Measurements from ENCODE around the gene NAT9. TPM values are rescaled to one million over a fixed set of nuclear protein-coding genes. Genes with fewer than 3 reads are reported as not detected.

The NAT9 gene
- total RNA-seq, 1 donor from 2014 or later: 18.1 TPM

- peak; percentile 88 for DNase-seq (ENCODE audit: low spot score)
Observed at GRCh38 chr17:74746376-74746775, 29.8 kb downstream of the NAT9 start.

GRCh38 chr17:74745548-74746177, 30.5 kb downstream of the NAT9 start:
- DNase-seq (ENCODE audit: low spot score): no peak

DNA sequence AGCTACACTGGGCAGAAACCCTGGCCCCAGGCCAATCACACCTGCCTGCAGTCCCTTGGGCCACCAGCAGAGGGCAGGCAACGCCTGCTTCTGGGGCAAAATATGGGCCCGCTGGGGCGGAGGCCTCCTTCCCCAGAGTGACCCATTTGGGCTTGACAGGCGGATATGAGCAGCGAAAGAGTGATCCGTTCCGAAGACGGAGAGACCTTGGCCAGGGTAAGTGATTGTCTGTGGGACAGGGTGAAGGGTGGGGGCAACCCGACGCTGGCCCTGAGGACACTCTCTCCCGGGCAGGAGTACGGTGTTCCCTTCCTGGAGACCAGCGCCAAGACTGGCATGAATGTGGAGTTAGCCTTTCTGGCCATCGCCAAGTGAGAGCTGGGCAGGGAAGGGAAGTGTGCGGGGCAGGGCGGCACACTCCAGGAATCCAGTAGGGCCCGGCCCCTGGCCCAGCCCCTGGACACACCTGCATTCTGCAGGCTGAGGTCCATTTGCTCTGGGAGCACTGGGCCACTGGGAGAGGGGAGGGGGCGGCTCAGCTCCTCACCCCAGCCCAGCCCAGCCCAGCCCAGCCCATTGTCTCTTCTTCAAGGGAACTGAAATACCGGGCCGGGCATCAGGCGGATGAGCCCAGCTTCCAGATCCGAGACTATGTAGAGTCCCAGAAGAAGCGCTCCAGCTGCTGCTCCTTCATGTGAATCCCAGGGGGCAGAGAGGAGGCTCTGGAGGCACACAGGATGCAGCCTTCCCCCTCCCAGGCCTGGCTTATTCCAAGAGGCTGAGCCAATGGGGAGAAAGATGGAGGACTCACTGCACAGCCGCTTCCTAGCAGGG, 31.2 kb downstream of the NAT9 start:
- peak; percentile 62 for DNase-seq (ENCODE audit: low spot score)

DNA sequence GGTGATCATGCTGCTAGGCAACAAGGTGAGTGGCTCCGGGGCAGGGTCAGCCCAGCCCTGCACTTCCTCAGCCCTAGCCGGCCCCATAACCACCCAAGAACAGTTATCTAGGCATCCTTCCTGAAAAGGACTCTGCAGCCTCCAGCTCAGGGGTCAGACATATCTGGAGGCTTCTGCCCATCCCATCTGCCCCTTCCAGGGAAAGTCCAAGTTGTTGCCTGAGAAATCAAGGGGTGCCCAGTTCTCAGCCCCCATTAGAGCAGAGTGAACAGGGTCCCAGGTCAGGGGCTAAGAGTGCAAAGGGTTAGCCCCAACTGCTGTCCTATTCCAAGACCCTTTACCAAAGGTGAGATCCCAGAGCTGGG, 31.8 kb downstream of the NAT9 start:
- DNase-seq (ENCODE audit: low spot score): no peak

DNA sequence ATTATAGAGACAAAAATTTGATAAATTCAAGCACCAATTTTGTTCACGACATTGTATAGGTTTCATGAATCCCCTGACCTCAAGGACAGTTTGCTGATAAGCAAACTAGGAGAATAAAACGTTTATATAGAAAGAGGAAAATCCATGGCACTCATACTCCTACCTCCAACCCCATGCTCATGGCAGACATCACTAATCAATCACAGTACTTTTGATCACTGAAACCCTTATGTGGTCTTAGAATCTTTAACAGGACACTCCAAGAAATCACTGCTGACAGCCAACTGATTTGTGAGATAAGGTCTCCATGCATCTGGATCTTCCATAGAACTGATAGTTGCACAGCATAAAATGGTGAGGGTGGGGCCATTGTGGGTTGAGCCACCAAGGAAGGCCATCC, 32.4 kb downstream of the NAT9 start:
- no peak for DNase-seq (ENCODE audit: low spot score)

- no peak for DNase-seq (ENCODE audit: low spot score)
Observed at GRCh38 chr17:74742978-74743545, 33.1 kb downstream of the NAT9 start.

DNA sequence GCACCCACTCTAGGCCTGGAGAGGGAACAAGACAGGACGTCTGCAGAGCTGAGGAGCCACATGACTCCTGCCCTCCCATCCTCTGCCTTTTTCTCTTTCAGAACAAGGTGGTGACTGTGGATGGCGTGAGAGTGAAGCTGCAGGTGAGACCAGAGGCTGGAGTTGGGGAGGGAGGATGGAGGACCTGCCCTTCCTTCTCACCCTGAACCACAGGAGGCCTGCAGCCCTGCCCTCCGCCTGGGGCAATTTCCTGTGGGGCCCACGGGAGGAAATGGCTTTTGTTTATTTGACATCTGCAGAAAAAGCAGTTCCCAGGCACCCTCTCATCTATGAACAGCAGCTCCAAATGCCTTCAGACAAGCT, 34.0 kb downstream of the NAT9 start:
- no peak for DNase-seq (ENCODE audit: low spot score)

- no peak for DNase-seq (ENCODE audit: low spot score)
Observed at GRCh38 chr17:74740641-74741387, 35.3 kb downstream of the NAT9 start.

GRCh38 chr17:74740173-74740572, 36.0 kb downstream of the NAT9 start:
- DNase-seq (ENCODE audit: low spot score): no peak

GRCh38 chr17:74739227-74739831, 36.8 kb downstream of the NAT9 start:
- no peak for DNase-seq (ENCODE audit: low spot score)

DNA sequence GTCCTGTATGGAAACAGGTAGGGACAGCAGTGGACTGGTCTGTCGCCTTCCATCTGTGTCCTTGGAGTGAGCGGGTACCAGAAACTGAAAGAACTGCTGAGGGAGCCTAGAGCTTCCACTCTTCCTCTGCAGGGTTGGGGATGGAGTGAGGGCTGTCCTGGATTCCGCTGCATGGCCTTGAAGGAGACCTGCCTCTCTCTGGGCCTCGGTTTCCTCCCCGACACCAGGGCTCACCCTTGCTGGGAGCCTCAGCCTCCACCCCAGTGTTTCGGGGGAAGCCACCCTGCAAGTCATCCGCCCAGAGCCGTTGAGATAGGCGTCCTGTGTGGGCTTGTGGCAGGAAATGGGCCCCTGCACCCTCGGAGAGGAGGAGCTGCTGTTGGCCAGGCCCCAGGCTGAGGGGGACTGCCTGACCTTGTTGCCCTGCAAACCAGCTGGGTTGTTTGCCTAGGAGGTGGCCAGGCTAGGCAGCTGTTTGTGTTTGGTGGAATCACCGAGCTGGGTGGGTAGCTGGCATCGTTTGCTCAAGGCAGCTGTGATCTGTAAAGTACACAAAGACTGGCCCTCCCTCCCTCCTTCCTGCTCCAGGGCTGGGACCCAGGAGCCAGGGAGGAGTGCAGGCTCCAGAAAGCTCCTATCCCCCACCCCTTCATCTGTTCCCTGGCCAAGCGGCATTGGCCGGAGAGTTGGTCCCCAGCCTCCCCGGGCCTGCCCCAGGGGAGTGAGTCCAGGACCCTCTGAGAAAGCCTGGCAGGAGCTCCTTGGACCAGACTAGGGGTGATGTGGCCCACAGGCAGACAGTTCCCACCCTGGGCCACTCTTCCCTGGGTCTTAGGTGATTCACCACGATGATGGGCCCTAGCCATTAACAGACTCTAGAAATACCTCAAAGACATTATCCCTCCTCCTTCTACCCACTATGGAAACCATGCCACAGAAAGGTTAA, 37.8 kb downstream of the NAT9 start:
- no peak for DNase-seq (ENCODE audit: low spot score)

DNA sequence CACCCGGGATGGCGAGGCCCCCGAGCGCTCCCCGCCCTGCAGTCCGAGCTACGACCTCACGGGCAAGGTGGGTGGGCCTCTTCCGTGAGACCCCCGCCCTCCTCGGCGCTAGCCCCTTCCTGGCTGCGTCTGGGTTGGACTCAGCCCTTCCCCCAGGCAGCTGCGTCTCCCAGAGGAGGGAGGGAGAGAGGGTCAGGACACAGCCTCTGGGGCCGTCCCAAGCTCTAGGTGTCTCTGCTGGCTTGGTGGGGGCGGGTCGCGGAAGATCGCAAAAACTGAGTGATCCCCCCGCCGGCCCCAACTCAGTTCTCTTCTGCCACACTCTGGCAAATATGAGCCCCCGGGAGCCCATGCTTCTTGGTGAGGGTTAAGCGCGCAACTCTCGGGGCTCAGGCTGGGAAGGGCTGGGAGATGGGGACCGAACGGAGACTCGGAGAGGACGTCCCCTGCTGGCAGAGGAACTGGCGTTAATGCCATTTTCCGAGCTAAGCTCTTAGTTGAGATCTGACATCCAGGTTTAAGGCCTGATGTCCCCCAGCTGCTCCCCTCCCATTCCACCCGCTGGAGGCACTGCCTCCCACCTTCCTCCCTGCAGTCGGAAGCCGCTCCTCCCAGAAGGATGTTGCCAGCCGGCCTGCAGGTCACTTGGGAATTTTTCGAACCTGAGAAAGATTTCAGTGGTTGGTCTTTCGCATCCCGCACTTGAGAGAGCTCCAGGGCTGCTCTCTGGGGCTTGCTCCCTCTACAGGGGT, 38.7 kb downstream of the NAT9 start:
- DNase-seq (ENCODE audit: low spot score): no peak

DNA sequence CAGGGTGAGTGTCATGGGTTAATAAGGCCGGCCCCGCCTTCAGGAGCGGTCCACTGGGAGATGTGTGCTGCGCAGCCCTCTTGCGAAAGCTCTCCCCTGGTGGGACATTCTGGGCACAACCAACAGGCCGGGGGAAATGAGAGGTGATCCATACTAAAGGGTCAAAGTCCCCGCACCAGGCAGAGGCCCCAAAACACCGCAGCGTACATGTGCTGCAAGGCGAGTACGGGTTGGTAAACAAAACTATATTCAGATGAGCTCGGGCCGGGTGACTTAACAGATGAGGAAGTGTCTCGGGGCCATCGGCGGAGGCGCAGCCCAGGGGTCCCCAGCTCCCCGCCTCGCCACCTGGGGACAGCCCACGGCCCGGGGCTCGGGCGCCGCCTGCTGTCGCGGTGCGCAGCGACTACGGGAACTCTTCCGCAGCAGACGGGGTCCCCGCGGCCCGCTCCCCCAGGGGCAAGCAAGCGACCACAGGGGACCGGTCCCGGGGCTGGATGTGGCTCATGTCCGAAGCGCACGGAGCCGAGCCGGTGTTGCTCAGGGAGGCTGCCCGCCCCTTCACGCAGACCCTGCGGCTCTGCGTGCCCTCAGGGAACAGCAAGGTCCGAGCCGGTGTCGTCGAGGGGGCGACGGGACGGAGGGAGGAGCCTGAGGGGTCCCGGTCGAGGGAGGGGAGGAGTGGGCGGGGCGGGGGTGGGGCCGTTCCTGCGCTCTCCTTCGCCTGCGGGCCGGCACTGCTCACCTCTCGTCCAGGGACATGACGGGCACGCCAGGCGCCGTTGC, 39.4 kb downstream of the NAT9 start, which contains the start of gene RAB37:
TSS of gene RAB37 (plus strand) at position 744 of the 786 bp plus-strand sequence. CDS start at position 761, 17 bp downstream.
- DNase-seq (ENCODE audit: low spot score): peak; percentile 24

GRCh38 chr17:74734256-74734655, 41.9 kb downstream of the NAT9 start:
- no peak for DNase-seq (ENCODE audit: low spot score)

GRCh38 chr17:74733365-74734122, 42.6 kb downstream of the NAT9 start:
- no peak for DNase-seq (ENCODE audit: low spot score)

GRCh38 chr17:74732042-74732867, 43.9 kb downstream of the NAT9 start:
- no peak for DNase-seq (ENCODE audit: low spot score)

- DNase-seq (ENCODE audit: low spot score): no peak
Observed at GRCh38 chr17:74731347-74731605, 44.9 kb downstream of the NAT9 start.

All from umbilical cord (tissue), 2 donors.